HG03108 (cell line): ENCODE data around the gene UQCC5.
"Not testable (repeated sequence)": the region's sequence is repeated elsewhere in the genome, so short reads cannot be mapped to it uniquely, and the experiment has no call there.

ENCODE experiments used
- ATAC-seq: cut with Tn5 transposase; IDR thresholded peaks from one replicate; pipeline ENCODE4 v1.9.1; 2021; ENCODE audit warnings: moderate library complexity; ENCODE audit not compliant: unreplicated experiment

The UQCC5 gene

GRCh38 chr3:52521881-52522650, 14.3 kb upstream of the UQCC5 start:
- ATAC-seq: no peak

- ATAC-seq: no peak
These were observed 13.7 kb upstream of the UQCC5 start for GRCh38 chr3:52522651-52523251.

DNA sequence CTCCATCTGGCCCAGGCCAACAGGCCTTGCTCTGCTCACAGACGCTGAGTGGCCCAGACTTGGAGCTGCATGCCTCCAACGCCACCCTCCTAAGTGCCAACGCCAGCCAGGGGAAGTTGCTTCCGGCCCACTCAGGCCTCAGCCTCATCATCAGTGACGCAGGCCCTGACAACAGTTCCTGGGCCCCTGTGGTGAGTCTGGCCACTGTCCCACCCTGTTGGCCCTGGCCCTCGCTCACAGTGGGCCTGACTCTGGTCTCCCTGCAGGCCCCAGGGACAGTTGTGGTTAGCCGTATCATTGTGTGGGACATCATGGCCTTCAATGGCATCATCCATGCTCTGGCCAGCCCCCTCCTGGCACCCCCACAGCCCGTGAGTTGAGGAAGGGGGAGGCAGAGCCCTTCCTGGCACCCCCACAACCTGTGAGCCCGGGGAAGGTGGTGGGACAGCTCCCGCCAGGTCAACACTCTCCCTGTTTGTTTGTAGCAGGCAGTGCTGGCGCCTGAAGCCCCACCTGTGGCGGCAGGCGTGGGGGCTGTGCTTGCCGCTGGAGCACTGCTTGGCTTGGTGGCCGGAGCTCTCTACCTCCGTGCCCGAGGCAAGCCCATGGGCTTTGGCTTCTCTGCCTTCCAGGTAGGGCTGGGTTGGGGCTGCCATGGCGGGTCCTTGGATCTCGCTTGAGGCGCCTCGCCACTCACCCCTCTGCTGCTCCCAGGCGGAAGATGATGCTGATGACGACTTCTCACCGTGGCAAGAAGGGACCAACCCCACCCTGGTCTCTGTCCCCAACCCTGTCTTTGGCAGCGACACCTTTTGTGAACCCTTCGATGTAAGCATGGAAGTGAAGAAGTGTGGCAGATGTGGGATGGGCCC, 12.8 kb upstream of the UQCC5 start:
- ATAC-seq: no peak

DNA sequence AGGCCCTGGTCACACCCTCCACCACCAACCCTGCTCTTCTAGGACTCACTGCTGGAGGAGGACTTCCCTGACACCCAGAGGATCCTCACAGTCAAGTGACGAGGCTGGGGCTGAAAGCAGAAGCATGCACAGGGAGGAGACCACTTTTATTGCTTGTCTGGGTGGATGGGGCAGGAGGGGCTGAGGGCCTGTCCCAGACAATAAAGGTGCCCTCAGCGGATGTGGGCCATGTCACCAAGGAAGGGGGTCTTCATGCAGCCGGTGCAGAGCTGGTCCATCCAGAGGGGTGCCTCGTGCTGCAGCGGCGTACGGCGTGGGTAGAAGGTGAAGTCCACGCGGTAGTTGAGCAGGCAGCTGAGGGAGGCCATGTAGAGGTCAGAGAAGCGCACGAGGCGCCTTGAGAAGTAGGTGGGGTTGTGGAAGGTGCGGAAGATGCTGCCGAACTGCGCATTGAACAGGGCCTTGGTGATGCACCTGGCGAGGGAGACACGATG, 12.1 kb upstream of the UQCC5 start:
- no peak for ATAC-seq

- ATAC-seq: no peak
These were observed 11.4 kb upstream of the UQCC5 start for GRCh38 chr3:52524752-52525679.

GRCh38 chr3:52525680-52526561, 10.5 kb upstream of the UQCC5 start:
- no peak for ATAC-seq

DNA sequence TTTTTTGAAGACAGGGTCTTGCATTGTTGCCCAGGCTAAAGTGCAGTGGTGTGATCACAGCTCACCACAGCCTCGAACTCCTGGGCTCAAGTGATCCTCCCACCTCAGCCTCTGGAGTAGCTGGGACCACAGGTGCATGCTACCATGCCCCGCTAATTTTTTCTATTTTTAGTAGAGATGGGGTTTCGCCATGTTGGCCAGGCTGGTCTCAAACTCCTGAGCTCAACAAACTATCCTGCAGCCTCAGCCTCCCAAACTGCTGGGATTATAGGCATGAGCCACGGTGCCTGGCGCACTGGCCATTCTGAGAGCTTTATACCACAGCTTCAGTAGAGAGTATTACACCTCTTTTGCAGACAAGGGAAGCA, 9.8 kb upstream of the UQCC5 start:
- not testable (repeated sequence) for ATAC-seq

DNA sequence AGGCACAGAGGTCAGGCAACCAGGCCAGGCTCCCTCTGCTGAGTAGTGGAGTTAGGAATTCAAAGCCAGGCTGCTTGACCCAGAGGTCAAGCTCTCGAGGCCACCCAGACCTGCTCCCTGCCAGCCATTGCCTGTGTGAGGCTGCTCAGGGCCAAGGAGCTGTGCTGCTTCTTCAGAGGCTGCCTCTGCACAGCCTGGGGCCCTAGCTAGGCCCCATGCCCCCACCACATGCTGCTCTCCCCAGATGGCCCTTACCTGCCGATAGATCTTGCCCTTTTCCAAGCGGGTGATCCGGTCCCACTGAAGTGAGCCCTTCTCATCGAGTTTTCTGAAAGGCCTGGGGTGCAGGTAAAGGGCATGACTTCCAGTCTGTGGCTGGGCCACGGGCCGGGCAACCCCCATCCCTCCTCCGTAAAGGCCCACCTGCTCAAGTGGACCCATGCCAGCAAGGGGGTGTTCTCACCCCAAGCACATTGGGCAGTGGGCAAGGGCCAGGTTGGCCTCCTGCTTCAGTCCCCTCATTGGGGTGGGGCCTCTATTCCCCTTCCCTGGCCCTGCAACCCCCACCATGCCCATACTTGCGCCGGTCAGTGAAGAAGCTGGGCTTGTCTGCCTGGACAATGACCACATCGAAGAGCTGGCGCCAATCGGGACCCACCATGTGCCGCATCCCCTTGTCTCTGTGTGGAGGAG, 9.2 kb upstream of the UQCC5 start:
- no peak for ATAC-seq

DNA sequence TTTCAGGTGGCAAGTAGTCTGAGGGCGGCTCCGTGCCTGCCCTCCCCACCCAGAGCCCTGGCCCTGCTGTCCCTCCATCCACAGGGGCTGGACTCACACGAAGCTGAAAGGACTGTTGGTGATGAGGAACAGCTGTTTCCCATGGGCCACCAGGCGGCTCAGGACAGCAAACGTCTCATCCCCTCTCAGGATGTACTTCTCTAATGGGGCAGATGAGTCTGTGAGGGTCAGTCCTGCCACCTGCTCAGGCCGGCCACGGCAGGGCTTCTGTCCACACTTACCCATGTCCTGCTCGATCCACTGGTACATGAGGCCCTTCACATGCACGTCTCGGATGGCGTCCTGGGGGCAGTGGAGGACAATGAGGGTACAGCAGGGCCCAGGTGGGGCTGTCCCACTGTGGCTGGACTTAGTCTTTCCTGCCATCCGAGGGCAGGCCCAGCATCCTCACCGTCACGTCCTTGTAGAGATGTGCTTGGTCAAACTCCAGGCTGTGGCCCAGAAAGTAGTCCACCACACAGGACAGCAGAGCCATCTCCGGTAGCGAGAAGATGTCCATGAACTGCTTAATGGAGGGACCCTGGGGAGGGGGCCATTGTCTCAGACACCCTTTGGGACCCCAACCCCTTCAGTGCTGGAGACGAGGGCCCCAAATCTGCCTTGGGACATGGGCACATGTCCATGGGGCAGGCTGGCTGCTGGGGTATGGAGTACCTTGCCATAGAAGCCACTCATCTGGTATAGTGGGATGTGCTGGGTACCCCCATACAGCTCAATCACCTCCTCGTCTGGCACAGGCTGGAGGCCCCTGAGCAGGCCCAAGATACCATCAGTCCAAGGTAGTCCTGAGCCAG, 8.4 kb upstream of the UQCC5 start:
- no peak for ATAC-seq

DNA sequence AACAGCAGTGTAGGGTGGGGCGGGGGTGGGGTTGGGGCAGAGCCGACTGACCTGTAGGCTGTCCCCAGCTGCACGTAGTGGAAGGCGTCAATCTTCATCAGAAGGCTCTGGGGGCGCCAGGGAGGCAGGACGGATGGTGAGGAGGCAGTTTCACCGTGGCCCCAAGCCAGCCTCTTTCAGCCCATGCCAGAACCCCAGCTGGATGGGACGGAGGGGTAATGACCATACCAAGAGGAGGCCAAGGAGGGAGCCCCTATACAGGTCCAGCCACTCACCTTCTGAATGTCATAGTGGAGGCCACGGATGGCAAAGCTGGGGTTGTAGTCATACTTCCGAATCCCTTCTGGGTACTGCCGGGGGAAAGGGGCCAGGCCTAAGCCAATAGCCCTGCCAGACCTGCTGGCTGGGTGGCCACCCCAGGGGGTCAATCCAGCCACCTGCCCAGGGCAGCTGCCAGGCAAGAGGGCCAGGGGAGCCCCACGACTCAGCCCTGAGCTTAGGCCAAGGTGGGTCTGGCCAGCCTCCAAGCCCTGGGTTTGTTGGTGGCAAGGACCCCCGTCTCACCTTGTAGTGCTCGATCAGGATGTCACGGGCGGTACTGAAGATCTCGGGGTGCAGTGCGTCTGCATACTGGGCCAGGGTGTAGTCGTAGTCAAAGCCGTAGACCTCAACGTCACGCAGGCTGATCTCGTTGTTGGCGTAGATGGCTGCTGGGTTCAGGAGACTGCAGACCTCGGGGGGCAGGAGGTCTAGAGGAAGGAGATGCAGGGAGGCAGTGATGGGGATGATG, 7.6 kb upstream of the UQCC5 start:
- ATAC-seq: no peak

- no peak for ATAC-seq
These were observed 6.8 kb upstream of the UQCC5 start for GRCh38 chr3:52529376-52530333.

DNA sequence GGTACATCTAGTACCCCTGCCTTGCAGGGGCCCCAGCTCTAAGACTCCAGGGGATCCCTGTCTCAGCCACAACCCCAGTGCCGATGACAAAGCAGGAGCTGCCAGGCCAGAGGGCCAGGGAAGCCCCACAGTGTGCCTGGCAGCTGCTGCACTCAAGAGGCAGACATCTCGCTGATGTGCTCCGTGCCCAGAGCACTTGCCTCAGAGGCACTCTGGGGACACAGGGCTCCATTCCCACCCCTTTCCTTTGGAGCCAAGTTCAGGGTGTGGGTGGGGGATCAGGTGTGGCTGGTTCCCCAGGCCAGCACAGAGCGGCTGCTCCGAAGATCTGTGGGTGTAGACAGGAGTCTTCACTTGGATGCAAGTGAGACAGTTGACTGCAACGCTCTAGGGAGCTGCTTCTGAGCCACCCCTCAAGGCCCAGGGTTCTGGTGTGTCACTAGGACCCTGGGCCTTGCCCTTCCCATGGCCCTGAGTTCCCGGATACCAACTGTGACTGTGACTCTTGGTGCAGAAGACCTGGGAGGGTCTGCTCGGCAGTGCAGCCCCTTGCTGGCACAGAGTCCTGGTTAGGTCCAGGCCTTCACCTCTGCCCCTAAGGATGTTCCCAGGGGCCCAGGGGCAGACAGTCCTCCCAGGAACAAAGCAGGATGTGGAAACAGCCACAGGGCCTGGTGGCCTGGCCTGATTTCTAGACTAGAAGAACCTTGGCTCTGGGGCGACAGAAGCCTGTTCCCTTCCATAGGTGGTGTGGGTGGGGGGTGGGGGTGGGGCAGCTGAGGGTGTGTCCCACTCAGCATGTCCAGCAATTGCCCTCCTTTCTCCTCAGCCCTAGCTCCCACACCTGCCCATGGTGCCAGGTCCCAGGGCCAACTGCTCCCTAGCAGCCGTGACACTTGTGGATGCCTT, 5.2 kb upstream of the UQCC5 start:
- ATAC-seq: no peak

DNA sequence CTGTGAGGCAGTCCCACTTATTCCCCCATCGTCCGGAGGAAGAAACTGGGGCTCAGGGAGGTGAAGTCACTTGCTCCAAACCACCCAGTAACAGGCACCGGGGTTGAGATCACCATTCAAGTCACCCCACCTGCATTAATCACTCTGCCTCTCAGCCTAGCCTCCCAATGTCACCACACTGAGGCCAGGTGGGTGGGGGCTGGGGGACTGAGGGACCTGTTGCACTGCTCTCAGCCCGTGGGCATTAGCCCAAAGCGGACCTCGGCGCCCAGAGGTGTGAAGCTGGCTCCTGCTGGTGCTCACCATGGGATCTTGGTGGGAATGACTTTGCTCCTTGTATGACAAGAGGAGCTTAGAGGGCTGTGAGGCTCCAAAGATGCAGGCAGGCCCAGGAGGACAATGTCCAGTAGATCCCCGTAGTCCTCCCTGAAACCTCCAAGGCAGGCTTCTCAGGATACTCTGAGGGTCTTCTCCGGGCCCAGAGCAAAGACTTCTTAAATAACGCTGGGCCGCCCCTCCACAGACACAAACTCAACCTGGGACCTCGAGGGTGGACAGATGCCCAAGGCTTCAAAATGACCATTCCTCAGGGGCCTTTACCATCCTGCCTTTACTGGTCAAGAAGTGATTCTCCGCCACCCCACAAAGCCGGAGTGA, 4.4 kb upstream of the UQCC5 start:
- no peak for ATAC-seq

- ATAC-seq: no peak
These were observed 3.9 kb upstream of the UQCC5 start for GRCh38 chr3:52532517-52532837.
